Osteoblast (primary cell): ENCODE measurements around the gene SHANK3. TPM values are rescaled to one million over a fixed set of nuclear protein-coding genes. Genes with fewer than 3 reads are reported as not detected.

ENCODE experiments used
- DNase-seq: peaks from one replicate; pipeline ENCODE4 v3.0.0; 2011; ENCODE audit warnings: low spot score, mixed read lengths; ENCODE audit not compliant: insufficient read length; ENCODE audit errors: missing footprints
- H2AFZ ChIP-seq: 2 replicates; pipeline ENCODE4 v1.6.0; 2011; ENCODE audit warnings: mild to moderate bottlenecking, low read length
- H3K27ac ChIP-seq: 2 replicates; pipeline ENCODE4 v1.5.1; 2011; ENCODE audit warnings: mild to moderate bottlenecking, low read depth, low read length, moderate library complexity
- H3K27me3 ChIP-seq: 2 replicates; pipeline ENCODE4 v1.6.0; 2012; ENCODE audit warnings: mild to moderate bottlenecking, control low read depth, inconsistent platforms, low read length, moderate library complexity; ENCODE audit not compliant: insufficient read depth
- H3K36me3 ChIP-seq: 2 replicates; pipeline ENCODE4 v1.5.1; 2011; ENCODE audit warnings: mild to moderate bottlenecking, low read length, control low read depth, moderate library complexity; ENCODE audit not compliant: insufficient read depth
- H3K4me1 ChIP-seq: 2 replicates; pipeline ENCODE4 v1.5.1; 2011; ENCODE audit warnings: mild to moderate bottlenecking, low read length, control low read depth, moderate library complexity; ENCODE audit not compliant: insufficient read depth
- H3K4me2 ChIP-seq: 2 replicates; pipeline ENCODE4 v1.6.0; 2011; ENCODE audit warnings: mild to moderate bottlenecking, low read length; ENCODE audit not compliant: insufficient read depth
- H3K4me3 ChIP-seq: fragments of 200-600 bp; sonication (generic); 3 replicates; pipeline ENCODE4 v1.5.1; 2012; ENCODE audit warnings: mild to moderate bottlenecking, low read length, inconsistent platforms; ENCODE audit not compliant: insufficient read depth
- H3K79me2 ChIP-seq: 2 replicates; pipeline ENCODE4 v1.6.0; 2012; ENCODE audit warnings: mild to moderate bottlenecking, low read length, control low read depth, inconsistent platforms; ENCODE audit not compliant: insufficient read depth
- H3K9me3 ChIP-seq: 2 replicates; pipeline ENCODE4 v1.5.1; 2011; ENCODE audit warnings: low read depth, low read length, control low read depth
- H4K20me1 ChIP-seq: 2 replicates; pipeline ENCODE4 v1.6.0; 2012; ENCODE audit warnings: mild to moderate bottlenecking, low read length, control low read depth; ENCODE audit not compliant: insufficient read depth
- total RNA-seq: library from RNA; depleted of rRNA; stranded (reverse); fragments of >200 nt; gene quantifications from 2 replicates; pipeline ENCODE4 v1.2.3, GENCODE V29; 2012
- TF ChIP-seq, protein P1 (sequence below): IDR thresholded peaks from 2 replicates; pipeline ENCODE4 v1.5.1; 2011; ENCODE audit warnings: mild to moderate bottlenecking, low read depth, low read length, moderate library complexity; ENCODE audit errors: extremely low read depth

The SHANK3 gene
- total RNA-seq, 1 donor: 0.36 TPM

DNA sequence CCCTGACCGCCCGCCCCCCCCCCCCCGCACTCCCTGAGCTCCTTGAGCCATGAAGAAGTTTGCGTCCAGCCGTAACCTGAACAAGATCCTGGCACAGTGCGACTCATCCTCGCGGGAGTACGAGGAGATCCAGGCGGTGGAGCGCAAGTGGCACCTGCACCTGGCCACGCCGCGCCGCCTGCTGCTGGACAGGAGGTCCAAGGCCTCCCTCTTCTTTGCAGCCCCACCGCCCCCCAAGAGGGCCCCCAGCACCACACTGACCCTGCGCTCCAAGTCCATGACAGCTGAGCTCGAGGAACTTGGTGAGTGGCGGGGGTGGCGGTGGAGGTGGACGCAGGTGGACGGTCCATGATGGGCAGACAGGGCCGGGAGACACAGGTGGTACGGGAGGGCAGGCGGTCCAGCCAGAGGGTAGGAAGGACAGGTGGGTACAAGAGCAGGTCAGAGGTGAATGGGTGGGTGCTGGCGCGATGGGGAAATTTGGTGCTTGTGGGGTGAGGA, 33.3 kb downstream of the SHANK3 start:
- no peak overlapping the region for H2AFZ ChIP-seq
- no peak overlapping the region for H3K4me2 ChIP-seq
- no peaks in the 10 kb centered on the region for H3K9me3 ChIP-seq
- no peak overlapping the region for H3K4me3 ChIP-seq
- DNase-seq: peak; percentile 81
- H3K36me3 ChIP-seq: no peaks in the 10 kb centered on the region
- H3K27ac ChIP-seq: no peak overlapping the region
- H3K4me1 ChIP-seq: no peaks in the 10 kb centered on the region
- H3K79me2 ChIP-seq: no peaks in the 10 kb centered on the region
- H3K27me3 ChIP-seq: no peaks in the 10 kb centered on the region
- TF ChIP-seq, protein P1, sequence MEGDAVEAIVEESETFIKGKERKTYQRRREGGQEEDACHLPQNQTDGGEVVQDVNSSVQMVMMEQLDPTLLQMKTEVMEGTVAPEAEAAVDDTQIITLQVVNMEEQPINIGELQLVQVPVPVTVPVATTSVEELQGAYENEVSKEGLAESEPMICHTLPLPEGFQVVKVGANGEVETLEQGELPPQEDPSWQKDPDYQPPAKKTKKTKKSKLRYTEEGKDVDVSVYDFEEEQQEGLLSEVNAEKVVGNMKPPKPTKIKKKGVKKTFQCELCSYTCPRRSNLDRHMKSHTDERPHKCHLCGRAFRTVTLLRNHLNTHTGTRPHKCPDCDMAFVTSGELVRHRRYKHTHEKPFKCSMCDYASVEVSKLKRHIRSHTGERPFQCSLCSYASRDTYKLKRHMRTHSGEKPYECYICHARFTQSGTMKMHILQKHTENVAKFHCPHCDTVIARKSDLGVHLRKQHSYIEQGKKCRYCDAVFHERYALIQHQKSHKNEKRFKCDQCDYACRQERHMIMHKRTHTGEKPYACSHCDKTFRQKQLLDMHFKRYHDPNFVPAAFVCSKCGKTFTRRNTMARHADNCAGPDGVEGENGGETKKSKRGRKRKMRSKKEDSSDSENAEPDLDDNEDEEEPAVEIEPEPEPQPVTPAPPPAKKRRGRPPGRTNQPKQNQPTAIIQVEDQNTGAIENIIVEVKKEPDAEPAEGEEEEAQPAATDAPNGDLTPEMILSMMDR: no peak
- no peaks in the 10 kb centered on the region for H4K20me1 ChIP-seq

DNA sequence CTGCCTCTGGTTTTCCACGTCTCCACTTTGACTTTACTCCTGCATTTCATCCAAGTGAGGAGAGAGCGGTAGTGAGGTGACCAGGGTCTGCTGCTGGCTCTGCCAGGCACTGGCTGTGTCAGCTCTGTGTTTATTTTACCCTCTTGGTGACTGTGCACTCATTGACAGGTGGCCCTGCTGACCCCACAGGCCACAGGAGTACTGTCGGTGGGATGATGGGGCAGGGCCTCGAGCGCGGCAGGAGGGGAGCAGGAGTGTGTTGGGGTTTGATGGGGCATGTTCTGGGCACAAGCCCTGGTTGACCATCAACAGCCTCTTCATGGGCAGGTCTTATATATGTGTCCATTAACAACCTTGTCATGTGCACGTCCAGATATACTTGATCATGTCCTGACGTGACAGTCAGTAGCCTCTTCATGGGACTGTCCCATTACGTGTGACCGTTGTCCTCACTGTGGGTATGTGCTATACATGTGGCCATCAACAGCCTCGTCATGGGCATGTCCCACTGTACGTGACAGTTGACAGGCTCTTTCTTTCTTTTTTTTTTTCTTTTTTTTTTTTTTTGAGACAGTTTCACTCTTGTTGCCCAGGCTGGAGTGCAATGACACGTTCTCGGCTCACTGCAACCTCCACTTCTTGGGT, 34.0 kb downstream of the SHANK3 start:
- Histone ChIP-seq H3K4me2 (no peak overlapping the region), H3K4me3 (no peak overlapping the region), H3K4me1 (no peaks in the 10 kb centered on the region), H3K9me3 (no peaks in the 10 kb centered on the region), H2AFZ (no peak overlapping the region), H3K27me3 (no peaks in the 10 kb centered on the region), H3K27ac (no peak overlapping the region), H4K20me1 (no peaks in the 10 kb centered on the region), H3K36me3 (no peaks in the 10 kb centered on the region), H3K79me2 (no peaks in the 10 kb centered on the region)
- TF ChIP-seq, protein P1: no peak
- DNase-seq: peak; percentile 82

DNA sequence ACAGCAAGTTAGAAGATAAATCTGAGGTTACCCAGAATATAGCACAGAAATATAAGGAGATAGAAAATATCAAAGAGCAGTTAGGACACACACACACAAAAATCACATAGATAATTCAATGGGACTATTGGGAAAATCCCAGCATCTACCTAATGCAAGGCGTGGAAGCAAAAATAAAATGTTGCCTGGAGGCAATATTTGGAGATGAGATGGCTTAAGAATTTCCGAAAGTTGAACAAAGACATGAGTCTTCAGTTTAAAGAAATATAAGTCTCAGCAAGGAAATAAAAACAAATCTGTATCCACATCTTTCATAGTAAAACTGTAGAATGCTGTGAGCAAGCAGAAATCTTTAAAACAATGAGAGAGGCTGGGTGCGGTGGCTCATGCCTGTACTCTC, 35.9 kb downstream of the SHANK3 start:
- H2AFZ ChIP-seq: no peak overlapping the region
- TF ChIP-seq, protein P1: no peak
- no peaks in the 10 kb centered on the region for H4K20me1 ChIP-seq
- H3K36me3 ChIP-seq: no peaks in the 10 kb centered on the region
- H3K4me3 ChIP-seq: no peak overlapping the region
- no peaks in the 10 kb centered on the region for H3K4me1 ChIP-seq
- H3K9me3 ChIP-seq: no peaks in the 10 kb centered on the region
- no peak overlapping the region for H3K27ac ChIP-seq
- no peaks in the 10 kb centered on the region for H3K27me3 ChIP-seq
- H3K79me2 ChIP-seq: no peaks in the 10 kb centered on the region
- peak; percentile 74 for DNase-seq
- H3K4me2 ChIP-seq: no peak overlapping the region

DNA sequence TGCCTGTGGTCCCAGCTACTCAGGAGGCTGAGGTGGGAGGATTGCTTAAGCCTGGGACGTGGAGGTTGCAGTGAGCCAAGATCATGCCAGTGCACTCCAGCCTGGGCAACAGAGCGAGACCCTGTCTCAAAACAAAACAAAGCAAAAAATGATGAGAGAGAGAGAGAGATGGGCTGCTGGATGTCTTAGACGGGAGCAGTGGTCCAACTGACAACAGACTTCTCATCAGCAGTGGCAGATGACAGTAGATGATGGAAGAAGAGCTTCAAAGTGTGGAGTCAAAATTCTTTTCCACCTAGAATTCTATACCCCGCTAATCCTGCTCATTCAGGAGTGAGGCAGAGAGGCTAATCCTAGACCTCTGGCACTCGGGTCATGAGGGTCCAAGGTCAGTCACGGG, 36.4 kb downstream of the SHANK3 start:
- Histone ChIP-seq H2AFZ (no peak overlapping the region), H3K4me2 (no peak overlapping the region), H3K4me1 (no peaks in the 10 kb centered on the region), H3K79me2 (no peaks in the 10 kb centered on the region), H3K4me3 (no peak overlapping the region), H3K27me3 (no peaks in the 10 kb centered on the region), H4K20me1 (no peaks in the 10 kb centered on the region), H3K36me3 (no peaks in the 10 kb centered on the region), H3K27ac (no peak overlapping the region), H3K9me3 (no peaks in the 10 kb centered on the region)
- TF ChIP-seq, protein P1: no peak
- no peak for DNase-seq
